ENCODE data around the gene SF3B6. TPM values are rescaled to one million over a fixed set of nuclear protein-coding genes. Genes with fewer than 3 reads are reported as not detected.

SF3B6 gene
- total RNA-seq, 2 donors from 2014 or later = 21.4 to 42.8 TPM

GRCh38 chr2:24077535-24077877 is 1.4 kb upstream of the SF3B6 start:
- H3K27ac ChIP-seq = peak overlapping the region; percentile 89 to 94 (median 92)
- no peak for DNase-seq
- TF ChIP-seq CTCF (IDR thresholded peaks at IDR 0.05) (no peak), POLR2A (IDR thresholded peaks at IDR 0.05) (no peak)

GRCh38 chr2:24076849-24077534 is 866 bp upstream of the SF3B6 start:
- peaks cover 26% of the 10 kb centered on the region for H3K4me1 ChIP-seq
- H3K36me3 ChIP-seq (replicated peaks in 1 of 2; ENCODE audit: insufficient read depth in 1 of 2, low read depth in 2 of 2) = peaks cover 0 to 6% of the 10 kb centered on the region in 2 donors
- no peak for TF ChIP-seq CTCF (IDR thresholded peaks at IDR 0.05)
- TF ChIP-seq POLR2A (IDR thresholded peaks at IDR 0.05) = peak; percentile 54 to 93 (median 86)
- H3K4me3 ChIP-seq = peak overlapping the region; percentile 44 to 86
- intact Hi-C loops (cut with DNase I) = no loop called here
- peak overlapping the region; percentile 89 to 94 (median 92) for H3K27ac ChIP-seq
- H3K27me3 ChIP-seq = no peaks in the 10 kb centered on the region
- H3K9me3 ChIP-seq = no peaks in the 10 kb centered on the region
- DNase-seq (no peak), ATAC-seq (no peak)
- WGBS, 2 donors = 0 to 1% methylated on average over 27 to 41 of the region's 41 CpGs

More at GRCh38 chr2:24077535-24077877, 1.4 kb upstream of the SF3B6 start:
- ATAC-seq = no peak
- 3 to 8% methylated on average over 9 of the region's 9 CpGs for WGBS, 2 donors
- H3K27me3 ChIP-seq = no peaks in the 10 kb centered on the region
- H3K4me1 ChIP-seq = peaks cover 30% of the 10 kb centered on the region
- no peaks in the 10 kb centered on the region for H3K9me3 ChIP-seq
- intact Hi-C loops (cut with DNase I) = no loop called here
- H3K4me3 ChIP-seq = peak overlapping the region; percentile 44 to 86
- peaks cover 0 to 6% of the 10 kb centered on the region in 2 donors for H3K36me3 ChIP-seq (replicated peaks in 1 of 2; ENCODE audit: insufficient read depth in 1 of 2, low read depth in 2 of 2)

GRCh38 chr2:24075259-24075658 is 867 bp downstream of the SF3B6 start:
- DNase-seq (no peak), ATAC-seq (no peak)
- H3K9me3 ChIP-seq = no peaks in the 10 kb centered on the region
- peak overlapping the region; percentile 47 to 67 for H3K4me3 ChIP-seq
- no peaks in the 10 kb centered on the region for H3K27me3 ChIP-seq
- TF ChIP-seq POLR2A (IDR thresholded peaks at IDR 0.05) (no peak), CTCF (IDR thresholded peaks at IDR 0.05) (no peak)
- peaks cover 26% of the 10 kb centered on the region for H3K4me1 ChIP-seq
- intact Hi-C loops (cut with DNase I) = no loop called here
- peaks cover 0 to 6% of the 10 kb centered on the region in 2 donors for H3K36me3 ChIP-seq (replicated peaks in 1 of 2; ENCODE audit: insufficient read depth in 1 of 2, low read depth in 2 of 2)
- WGBS, 2 donors = 41 to 49% methylated on average over 5 of the region's 5 CpGs
- H3K27ac ChIP-seq = peak overlapping the region in 3 of 4 donors; percentile 89 to 94 (median 89)

- DNase-seq (no peak), ATAC-seq (no peak)
- Histone ChIP-seq H3K4me3 (no peak overlapping the region), H3K4me1 (peaks cover 26% of the 10 kb centered on the region), H3K27me3 (no peaks in the 10 kb centered on the region), H3K27ac (no peak overlapping the region), H3K9me3 (no peaks in the 10 kb centered on the region), H3K36me3 (replicated peaks in 1 of 2; ENCODE audit: insufficient read depth in 1 of 2, low read depth in 2 of 2) (peaks cover 0 to 6% of the 10 kb centered on the region in 2 donors)
- WGBS, 2 donors = 83 to 86% methylated on average over 6 of the region's 6 CpGs
- TF ChIP-seq POLR2A (IDR thresholded peaks at IDR 0.05) (no peak), CTCF (IDR thresholded peaks at IDR 0.05) (no peak)
- intact Hi-C loops (cut with DNase I) = no loop called here
These were observed 2.3 kb downstream of the SF3B6 start for GRCh38 chr2:24073816-24074215.

GRCh38 chr2:24072259-24072658 is 3.9 kb downstream of the SF3B6 start:
- Histone ChIP-seq H3K9me3 (no peaks in the 10 kb centered on the region), H3K27ac (no peak overlapping the region), H3K27me3 (no peaks in the 10 kb centered on the region), H3K4me1 (peaks cover 17% of the 10 kb centered on the region), H3K4me3 (no peak overlapping the region), H3K36me3 (replicated peaks in 1 of 2; ENCODE audit: insufficient read depth in 1 of 2, low read depth in 2 of 2) (peaks cover 0 to 13% of the 10 kb centered on the region in 2 donors)
- TF ChIP-seq POLR2A (IDR thresholded peaks at IDR 0.05) = no peak
- 92 to 93% methylated on average over 4 of the region's 4 CpGs for WGBS, 2 donors
- DNase-seq (no peak), ATAC-seq (no peak)
- intact Hi-C loops (cut with DNase I) = no loop called here
